ENCODE results near the gene TUBGCP5. TPM values are rescaled to one million over a fixed set of nuclear protein-coding genes. Genes with fewer than 3 reads are reported as not detected.

TUBGCP5 gene
- total and polyA plus RNA-seq, 2 donors (not counting 3 experiments of a cell fraction or from before 2014, with no cell fraction given), result 6.7 to 18.6 TPM

GRCh38 chr15:22966321-22967083 is 72.9 kb downstream of the TUBGCP5 start:
- FAIRE-seq (no peak), DNase-seq (ENCODE audit: low read depth, low spot score) (no peak)
- Histone ChIP-seq H3K36me3 (ENCODE audit: control insufficient read depth in 2 of 2, extremely low read depth in 1 of 2, insufficient read depth in 2 of 2, low read length in 2 of 2) (no peaks in the 10 kb centered on the region), H4K20me1 (replicated peaks; ENCODE audit: control insufficient read depth, extremely low read depth, insufficient read depth, low read length) (no peaks in the 10 kb centered on the region), H2AFZ (ENCODE audit: low read depth, low read length) (no peak overlapping the region), H3K27me3 (ENCODE audit: control insufficient read depth in 2 of 2, insufficient read depth in 2 of 2, low read length in 2 of 2) (no peaks in the 10 kb centered on the region), H3K9me3 (replicated peaks; ENCODE audit: control insufficient read depth, insufficient read depth, low read length) (no peaks in the 10 kb centered on the region), H3K4me3 (replicated peaks in 1 of 3; ENCODE audit: insufficient read depth in 1 of 3, low read depth in 1 of 3, low read length in 3 of 3) (no peak overlapping the region), H3K79me2 (ENCODE audit: control insufficient read depth, insufficient read depth, low read length) (peaks cover 82% of the 10 kb centered on the region), H3K9me1 (replicated peaks; ENCODE audit: control insufficient read depth, extremely low read depth, insufficient read depth, low read length) (no peaks in the 10 kb centered on the region), H3K4me1 (ENCODE audit: control insufficient read depth, extremely low read depth, insufficient read depth, low read length) (peaks cover 40% of the 10 kb centered on the region), H3K4me2 (ENCODE audit: insufficient read depth, low read length) (no peak overlapping the region), H3K27ac (ENCODE audit: insufficient read depth, low read depth, low read length) (no peak overlapping the region), H3K9ac (replicated peaks; ENCODE audit: extremely low read depth, insufficient read depth, low read length) (no peak overlapping the region)
- dilution Hi-C loops (cut with MboI; ENCODE audit: extremely low pct_ligation_motif_present, low sequenced_read_pairs), result no loop called here
- ChIA-PET POLR2A (no interaction called here), CTCF (no interaction called here)
- no TSS peak for BruUV-seq (replicated peaks)
- intact Hi-C loops (cut with micrococcal nuclease), result no loop called here
- TF ChIP-seq POLR2AphosphoS5 (IDR thresholded peaks at IDR 0.05; ENCODE audit: insufficient read depth, low read depth, low read length) (no peak), GATA2 (IDR thresholded peaks at IDR 0.05; ENCODE audit: insufficient read depth, insufficient read length, low read depth, low read length) (no peak), MYC (IDR thresholded peaks at IDR 0.05; ENCODE audit: low read depth, low read length) (no peak), FOS (IDR thresholded peaks at IDR 0.05; ENCODE audit: borderline replicate concordance, insufficient read depth, low read length) (no peak), CTCF (IDR thresholded peaks at IDR 0.05; ENCODE audit: extremely low read depth in 1 of 2, insufficient read depth in 1 of 2, low read depth in 1 of 2, low read length in 2 of 2) (no peak), EZH2 (IDR thresholded peaks at IDR 0.05; ENCODE audit: borderline replicate concordance, low read depth, low read length, severe bottlenecking) (no peak), POLR2A (IDR thresholded peaks at IDR 0.05; ENCODE audit: low read depth, low read length) (no peak), MAX (IDR thresholded peaks at IDR 0.05; ENCODE audit: insufficient read depth, insufficient read length) (no peak), JUN (IDR thresholded peaks at IDR 0.05; ENCODE audit: borderline replicate concordance, insufficient read depth, insufficient read length, low read depth) (no peak)
